HuH-7 (cell line): ENCODE results near the gene SUSD3.
"Not testable (repeated sequence)": the region's sequence is repeated elsewhere in the genome, so short reads cannot be mapped to it uniquely, and the experiment has no call there.

Experiments
- DNase-seq: peaks from one replicate; pipeline ENCODE4 v3.0.0; 2011; ENCODE audit warnings: low spot score

SUSD3 gene

GRCh38 chr9:93058355-93059010, at the start of gene SUSD3:
TSS of gene SUSD3 (plus strand) at chr9:93058701. CDS start at chr9:93058743, 42 bp downstream.
- peak; percentile 85 for DNase-seq

- DNase-seq = no peak
Observed at GRCh38 chr9:93009337-93010015, 49.0 kb upstream of the SUSD3 start.

- no peak for DNase-seq
Observed at GRCh38 chr9:93010056-93010455, 48.4 kb upstream of the SUSD3 start.

GRCh38 chr9:93010704-93011103, 47.8 kb upstream of the SUSD3 start:
- DNase-seq = no peak

GRCh38 chr9:93011114-93011513, 47.4 kb upstream of the SUSD3 start:
- no peak for DNase-seq

GRCh38 chr9:93012963-93013855, 45.3 kb upstream of the SUSD3 start:
- no peak for DNase-seq

- no peak for DNase-seq
Observed at GRCh38 chr9:93013856-93014582, 44.5 kb upstream of the SUSD3 start.

GRCh38 chr9:93015190-93015589, 43.3 kb upstream of the SUSD3 start:
- DNase-seq = not testable (repeated sequence)

- no peak for DNase-seq
Observed at GRCh38 chr9:93017621-93018020, 40.9 kb upstream of the SUSD3 start.

GRCh38 chr9:93020151-93020550, 38.4 kb upstream of the SUSD3 start:
- no peak for DNase-seq

- no peak for DNase-seq
Observed at GRCh38 chr9:93020771-93021670, 37.5 kb upstream of the SUSD3 start.

- DNase-seq = no peak
Observed at GRCh38 chr9:93022066-93022465, 36.4 kb upstream of the SUSD3 start.

- DNase-seq = no peak
Observed at GRCh38 chr9:93022721-93023520, 35.6 kb upstream of the SUSD3 start.

- DNase-seq = no peak
Observed at GRCh38 chr9:93023521-93023815, 35.0 kb upstream of the SUSD3 start.

- DNase-seq = no peak
Observed at GRCh38 chr9:93024646-93024910, 33.9 kb upstream of the SUSD3 start.

GRCh38 chr9:93024986-93025630, 33.4 kb upstream of the SUSD3 start:
- no peak for DNase-seq

- DNase-seq = no peak
Observed at GRCh38 chr9:93025736-93026135, 32.8 kb upstream of the SUSD3 start.

GRCh38 chr9:93026640-93027039, 31.9 kb upstream of the SUSD3 start:
- no peak for DNase-seq

GRCh38 chr9:93027750-93028149, 30.8 kb upstream of the SUSD3 start:
- no peak for DNase-seq

GRCh38 chr9:93028448-93029006, 30.0 kb upstream of the SUSD3 start:
- no peak for DNase-seq
